Right ventricle myocardium inferior (tissue), 1 donor: Measurements from ENCODE around the gene SMCR8. TPM values are rescaled to one million over a fixed set of nuclear protein-coding genes. Genes with fewer than 3 reads are reported as not detected.
A peak's percentile ranks its signal among the peaks of the same experiment; 100 is the strongest.
"Not testable (repeated sequence)": the region's sequence is repeated elsewhere in the genome, so short reads cannot be mapped to it uniquely, and the experiment has no call there.

ENCODE experiments used
- ATAC-seq: fragments of 200-7000 bp; cut with Tn5 transposase; one replicate; pipeline ENCODE4 v1.9.1; 2020; ENCODE audit warnings: mild to moderate bottlenecking, moderate library complexity
- DNase-seq: peaks from one replicate; pipeline ENCODE4 v3.0.0; 2021; ENCODE audit errors: missing footprints
- intact Hi-C: fragments of 100-400 bp; cut with DNase I; formaldehyde crosslinking; loops from one replicate; pipeline ENCODE4 v1.11.0; 2022
- microRNA-seq: library from miRNA; unstranded; fragments of <30 nt; microRNA quantifications from one replicate; pipeline ENCODE4 v1.2.0, GENCODE V29; 2020
- total RNA-seq: library from RNA; stranded (reverse); fragmentation: NEBNext Ultra II Directional; extraction: Animal tissue kit (Norgen Biotek cat#: 25700); gene quantifications from one replicate; pipeline ENCODE4 v1.2.1, GENCODE V29; 2021
- donor health status: DM: no; HTN: yes; CAD: no; lungs with severe emphysema.

Gene SMCR8
- total RNA-seq, 1 donor from 2014 or later = 11.8 TPM

GRCh38 chr17:18338158-18338557 is 23.1 kb downstream of the SMCR8 start:
- ATAC-seq, DNase-seq, intact Hi-C loops: not testable (repeated sequence)

- ATAC-seq (no peak), DNase-seq (no peak)
- intact Hi-C loops = no loop called here
These were observed 24.8 kb downstream of the SMCR8 start for GRCh38 chr17:18339933-18340332.

GRCh38 chr17:18344021-18344420 is 28.9 kb downstream of the SMCR8 start:
- intact Hi-C loops = no loop called here
- no peak for DNase-seq
- ATAC-seq = no peak

GRCh38 chr17:18353541-18353940 is 38.4 kb downstream of the SMCR8 start:
- intact Hi-C loops = no loop called here
- ATAC-seq (no peak), DNase-seq (no peak)

- ATAC-seq (peak; percentile 85), DNase-seq (no peak)
- intact Hi-C loops = no loop called here
These were observed 41.5 kb downstream of the SMCR8 start for GRCh38 chr17:18356624-18357023.

GRCh38 chr17:18360518-18360917 is 45.4 kb downstream of the SMCR8 start:
- intact Hi-C loops = no loop called here

GRCh38 chr17:18361837-18362697 is 47.0 kb downstream of the SMCR8 start:
- no peak for ATAC-seq
- DNase-seq = no peak
- intact Hi-C loops = no loop called here

More at GRCh38 chr17:18360518-18360917, 45.4 kb downstream of the SMCR8 start:
- no peak for ATAC-seq
- DNase-seq = no peak

GRCh38 chr17:18362698-18363100 is 47.6 kb downstream of the SMCR8 start:
- peak; percentile 85 for DNase-seq
- ATAC-seq = peak; percentile 43
- intact Hi-C loops = no loop called here

GRCh38 chr17:18363101-18364049 is 48.3 kb downstream of the SMCR8 start, which contains the start of gene SHMT1:
TSS of gene SHMT1 (minus strand) at chr17:18363550. CDS start at chr17:18355981, 7,569 bp downstream.
- DNase-seq (peak; percentile 98), ATAC-seq (peak; percentile 100)
- intact Hi-C loops = no loop called here

- DNase-seq (no peak), ATAC-seq (no peak)
- intact Hi-C loops = no loop called here
These were observed 49.1 kb downstream of the SMCR8 start for GRCh38 chr17:18364166-18364565.

- intact Hi-C loops = no loop called here
- ATAC-seq (no peak), DNase-seq (no peak)
These were observed 53.9 kb downstream of the SMCR8 start for GRCh38 chr17:18368946-18369345.

GRCh38 chr17:18370761-18371160 is 55.7 kb downstream of the SMCR8 start:
- DNase-seq (no peak), ATAC-seq (no peak)
- intact Hi-C loops = no loop called here

- no peak for ATAC-seq
- intact Hi-C loops = no loop called here
- no peak for DNase-seq
These were observed 56.4 kb downstream of the SMCR8 start for GRCh38 chr17:18371455-18371854.

- DNase-seq, ATAC-seq, intact Hi-C loops: not testable (repeated sequence)
These were observed 58.1 kb downstream of the SMCR8 start for GRCh38 chr17:18373181-18373580.

GRCh38 chr17:18374216-18374615 is 59.1 kb downstream of the SMCR8 start:
- ATAC-seq = no peak
- no peak for DNase-seq
- intact Hi-C loops = no loop called here

Small RNA genes lying within 50 kb of the gene (microRNA-seq; reads per million reads assigned to microRNA genes)
- gene MIR6778 = not detected

Other genes with a start within 250 kb of the SMCR8 start
- 18.8 TPM for gene DRG2, start 227.3 kb upstream of the SMCR8 start, total RNA-seq
- 0.51 TPM for gene MYO15A, start 206.5 kb upstream of the SMCR8 start, total RNA-seq
- gene ALKBH5, start 131.5 kb upstream of the SMCR8 start, total RNA-seq = 183 TPM
- 8.4 TPM for gene LLGL1, start 89.7 kb upstream of the SMCR8 start, total RNA-seq
- gene FLII, start 56.6 kb upstream of the SMCR8 start, total RNA-seq = 299 TPM
- gene MIEF2, start 54.6 kb upstream of the SMCR8 start, total RNA-seq = 31.3 TPM
- gene TOP3A, start 299 bp upstream of the SMCR8 start, total RNA-seq = 10.4 TPM
- 9.9 TPM for gene SHMT1, start 48.3 kb downstream of the SMCR8 start, total RNA-seq
- not detected for gene EVPLL, start 62.5 kb downstream of the SMCR8 start, total RNA-seq
- not detected for gene LGALS9C, start 161.5 kb downstream of the SMCR8 start, total RNA-seq